ENCODE data around the gene HDAC10. TPM values are rescaled to one million over a fixed set of nuclear protein-coding genes. Genes with fewer than 3 reads are reported as not detected.

Gene HDAC10
- total RNA-seq, 1 experiment from 2014 or later: 45.0 TPM

DNA sequence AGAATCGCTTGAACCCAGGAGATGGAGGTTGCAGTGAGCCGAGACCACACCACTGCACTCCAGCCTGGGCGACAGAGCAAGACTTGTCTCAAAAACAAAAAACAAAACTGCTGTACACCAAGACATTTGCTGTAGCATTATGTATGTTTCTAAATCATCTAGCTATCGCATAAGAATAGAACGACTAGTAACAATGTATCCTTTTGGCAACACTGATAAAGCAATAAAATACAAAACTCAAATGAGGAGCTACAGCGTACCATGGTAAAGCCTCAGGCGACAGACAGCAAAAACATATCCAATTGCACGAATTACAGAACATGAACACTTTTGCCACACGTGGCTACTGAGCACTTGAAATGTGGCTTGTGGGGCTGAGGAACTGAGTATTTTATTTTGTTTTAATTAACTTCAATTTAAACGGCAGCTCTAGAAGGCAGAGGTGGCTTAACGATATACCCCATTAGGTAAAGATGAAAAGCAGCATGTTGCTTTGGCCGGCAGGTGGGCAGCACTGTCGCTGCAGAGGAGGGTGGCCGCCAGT lies 8.6 kb downstream of the HDAC10 start:
- Histone ChIP-seq H3K4me1 (ENCODE audit: insufficient read depth, low read length) (no peaks in the 10 kb centered on the region; the same call in 1 of the 2 replicates), H3T11ph (ENCODE audit: low read length) (no peak overlapping the region), H3K14ac (ENCODE audit: insufficient read depth, low read length) (no peak overlapping the region), H3K56ac (ENCODE audit: insufficient read length, low read depth, low read length) (no peak overlapping the region), H3K9ac (ENCODE audit: extremely low read depth, insufficient read length, low read length) (no peak overlapping the region), H3K18ac (ENCODE audit: insufficient read length, low read depth, low read length) (no peak overlapping the region), H2AFZ (ENCODE audit: low read length) (no peak overlapping the region), H3K27ac (ENCODE audit: insufficient read length, low read depth, low read length) (no peak overlapping the region), H3K4me2 (ENCODE audit: insufficient read depth, insufficient read length, low read length) (peak overlapping the region; percentile 29), H4K20me1 (ENCODE audit: control insufficient read depth, insufficient read depth, insufficient read length) (no peaks in the 10 kb centered on the region), H3K23ac (ENCODE audit: insufficient read length, low read depth, low read length) (no peak overlapping the region), H2BK12ac (ENCODE audit: insufficient read length, low read depth, low read length) (no peak overlapping the region), H3K9me3 (ENCODE audit: control insufficient read depth, low read depth, low read length) (no peaks in the 10 kb centered on the region), H4K5ac (ENCODE audit: insufficient read length, low read depth, low read length) (no peak overlapping the region), H2BK20ac (ENCODE audit: low read depth, low read length, poor library complexity, severe bottlenecking) (no peak overlapping the region), H3K27me3 (ENCODE audit: insufficient read depth, low read length) (no peaks in the 10 kb centered on the region), H4K8ac (replicated peaks; ENCODE audit: insufficient read length, low read depth, low read length) (no peak overlapping the region), H2BK5ac (ENCODE audit: insufficient read length, low read length) (no peak overlapping the region), H3K4ac (ENCODE audit: low read depth, low read length) (no peak overlapping the region), H2BK120ac (ENCODE audit: low read depth, low read length, poor library complexity, severe bottlenecking) (no peak overlapping the region), H4K91ac (ENCODE audit: insufficient read length, low read depth, low read length) (no peak overlapping the region), H3K23me2 (ENCODE audit: insufficient read length, low read depth, low read length, poor library complexity, severe bottlenecking) (peaks cover 20% of the 10 kb centered on the region), H2AK5ac (ENCODE audit: insufficient read length, low read length) (no peak overlapping the region), H3K79me2 (ENCODE audit: insufficient read depth, low read length) (peaks cover 6% of the 10 kb centered on the region; the same call in 1 of the 2 replicates), H2BK15ac (ENCODE audit: low read depth, low read length) (no peak overlapping the region), H3K79me1 (ENCODE audit: insufficient read depth, low read depth, low read length, poor library complexity, severe bottlenecking) (no peaks in the 10 kb centered on the region)
- peaks cover 20 to 27% of the 10 kb centered on the region in 2 experiments for H3K4me1 Mint-ChIP-seq
- no peak overlapping the region for H3K27ac Mint-ChIP-seq
- TF ChIP-seq, protein P1, sequence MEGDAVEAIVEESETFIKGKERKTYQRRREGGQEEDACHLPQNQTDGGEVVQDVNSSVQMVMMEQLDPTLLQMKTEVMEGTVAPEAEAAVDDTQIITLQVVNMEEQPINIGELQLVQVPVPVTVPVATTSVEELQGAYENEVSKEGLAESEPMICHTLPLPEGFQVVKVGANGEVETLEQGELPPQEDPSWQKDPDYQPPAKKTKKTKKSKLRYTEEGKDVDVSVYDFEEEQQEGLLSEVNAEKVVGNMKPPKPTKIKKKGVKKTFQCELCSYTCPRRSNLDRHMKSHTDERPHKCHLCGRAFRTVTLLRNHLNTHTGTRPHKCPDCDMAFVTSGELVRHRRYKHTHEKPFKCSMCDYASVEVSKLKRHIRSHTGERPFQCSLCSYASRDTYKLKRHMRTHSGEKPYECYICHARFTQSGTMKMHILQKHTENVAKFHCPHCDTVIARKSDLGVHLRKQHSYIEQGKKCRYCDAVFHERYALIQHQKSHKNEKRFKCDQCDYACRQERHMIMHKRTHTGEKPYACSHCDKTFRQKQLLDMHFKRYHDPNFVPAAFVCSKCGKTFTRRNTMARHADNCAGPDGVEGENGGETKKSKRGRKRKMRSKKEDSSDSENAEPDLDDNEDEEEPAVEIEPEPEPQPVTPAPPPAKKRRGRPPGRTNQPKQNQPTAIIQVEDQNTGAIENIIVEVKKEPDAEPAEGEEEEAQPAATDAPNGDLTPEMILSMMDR (conservative IDR thresholded peaks at IDR 0.05): no peak
- no peak for DNase-seq
- no CpG with 5 or more reads among the region's 14 CpGs for WGBS (ENCODE audit: extremely low coverage, insufficient read length, low lambda C conversion rate)
- H3K27me3 Mint-ChIP-seq (ENCODE audit: low read depth): no peaks in the 10 kb centered on the region; the same call in 1 of the 2 replicates
- peak overlapping the region; percentile 96 to 98 for H3K4me3 Mint-ChIP-seq
- H3K36me3 Mint-ChIP-seq (ENCODE audit: insufficient read depth in 1 of 3, low read depth in 3 of 3): peaks cover 2 to 23% (median 14%) of the 10 kb centered on the region in 3 experiments
- no peaks in the 10 kb centered on the region for H3K9me3 Mint-ChIP-seq

Data from H9 (cell line).